Muscle of arm (tissue), 12 donors: ENCODE data around the gene MMGT1. TPM values are rescaled to one million over a fixed set of nuclear protein-coding genes. Genes with fewer than 3 reads are reported as not detected.
"Not testable (repeated sequence)": the region's sequence is repeated elsewhere in the genome, so short reads cannot be mapped to it uniquely, and the experiment has no call there.

Experiments used
- DNase-seq: peaks from one replicate; pipeline ENCODE4 v3.0.0-alpha.2; 2013
- polyA plus RNA-seq, 12 donors: library from polyadenylated mRNA; unstranded; fragments of 120-200 nt; gene quantifications; one replicate each; pipeline ENCODE4 v1.2.1, GENCODE V29; 2013; ENCODE audit not compliant: insufficient read length in 12 of 12

The MMGT1 gene
- polyA plus RNA-seq, 12 donors, result 18.3 to 23.6 (median 20.5) TPM; not detected in 1

DNA sequence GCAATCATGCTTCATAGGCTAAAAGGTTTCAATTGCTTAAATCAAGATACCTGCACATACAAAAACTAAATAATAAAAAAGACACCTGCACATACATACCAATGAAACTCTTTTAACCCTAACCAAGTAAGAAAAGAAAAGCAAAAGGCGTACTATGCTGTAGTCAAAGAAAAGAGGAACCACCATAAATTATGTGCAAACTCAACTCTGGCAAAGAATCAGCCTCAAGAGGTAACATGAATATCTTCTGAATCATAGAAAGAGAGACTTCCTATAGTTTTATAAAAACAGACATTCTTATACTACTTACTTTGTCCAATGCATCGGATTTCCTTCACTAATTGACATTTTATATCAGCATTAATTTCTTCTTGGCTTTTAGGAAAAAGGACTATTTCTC lies 29.3 kb downstream of the MMGT1 start:
- no peak for DNase-seq

DNA sequence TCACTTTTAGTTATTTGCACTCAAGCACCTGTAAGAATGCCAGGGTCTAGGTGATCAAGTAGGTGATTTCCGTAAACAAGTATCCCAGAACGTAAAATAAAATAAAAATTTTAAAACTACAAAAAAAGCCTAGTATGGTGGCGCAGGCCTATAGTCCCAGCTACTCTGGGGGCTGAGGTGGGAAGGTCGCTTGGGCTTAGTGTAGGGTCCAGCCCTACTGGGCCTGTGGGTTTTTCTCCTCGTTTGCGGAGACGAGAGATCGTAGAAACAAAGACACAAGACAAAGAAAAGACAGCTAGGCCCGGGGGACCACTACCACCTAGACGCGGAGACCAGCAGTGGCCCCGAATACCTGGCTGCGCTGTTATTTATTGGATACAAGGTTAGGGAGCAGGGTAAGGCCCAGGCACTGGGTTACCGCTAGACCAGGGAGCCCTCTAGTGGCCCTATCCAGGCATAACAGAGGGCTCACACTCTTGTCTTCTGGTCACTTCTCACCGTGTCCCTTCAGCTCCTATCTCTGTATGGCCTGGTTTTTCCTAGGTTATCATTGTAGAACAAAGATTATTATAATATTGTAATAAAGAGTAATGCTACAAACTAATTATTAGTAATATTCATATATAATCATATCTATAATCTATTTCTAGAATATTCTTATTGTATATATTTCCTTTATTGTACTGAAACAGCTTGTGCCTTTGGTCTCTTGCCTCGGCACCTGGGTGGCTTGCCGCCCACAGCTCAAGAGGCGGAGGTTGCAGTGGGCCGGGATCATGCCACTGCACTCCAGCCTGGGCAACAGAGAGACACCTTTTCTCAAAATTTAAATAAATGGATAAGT lies 41.9 kb downstream of the MMGT1 start:
- DNase-seq, result peak; percentile 20

DNA sequence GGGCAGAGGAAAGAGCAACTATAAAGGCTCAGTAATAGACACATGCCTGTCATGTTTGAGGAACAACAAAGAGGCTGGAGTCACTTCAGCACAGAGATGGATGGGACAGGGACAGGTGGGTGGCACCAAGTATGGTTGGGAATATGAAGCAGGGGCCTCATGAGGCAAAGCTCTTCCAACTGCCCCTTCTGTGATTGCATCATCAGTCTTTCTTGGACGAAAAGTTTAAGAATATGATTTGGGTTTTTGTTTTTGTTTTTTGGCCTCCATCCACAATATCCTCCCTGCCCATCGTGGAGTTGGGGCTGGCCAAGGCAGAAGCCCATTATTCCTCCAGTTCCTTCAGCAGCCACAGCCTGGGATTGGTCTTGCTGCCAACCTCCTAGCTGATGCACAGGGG lies 45.9 kb downstream of the MMGT1 start:
- no peak for DNase-seq

DNA sequence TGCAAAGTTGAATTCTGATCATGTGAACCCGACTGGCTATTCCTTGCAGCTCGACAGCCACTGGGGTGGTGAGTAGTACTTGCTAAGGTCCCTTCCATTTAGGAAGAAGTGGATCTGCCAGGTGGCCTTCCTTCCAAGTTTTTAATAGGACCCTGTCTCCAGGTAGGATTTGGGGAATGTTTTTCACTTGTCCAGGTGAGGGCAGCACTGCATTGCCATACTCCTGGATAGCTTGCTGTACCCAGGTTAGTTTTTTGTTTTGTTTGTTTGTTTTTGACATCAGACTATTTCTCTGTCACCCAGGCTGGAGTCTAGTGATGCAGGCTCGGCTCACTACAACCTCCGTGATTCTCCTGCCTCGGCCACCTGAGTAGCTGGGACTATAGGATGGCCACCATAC lies 50.4 kb downstream of the MMGT1 start:
- DNase-seq, result no peak

DNA sequence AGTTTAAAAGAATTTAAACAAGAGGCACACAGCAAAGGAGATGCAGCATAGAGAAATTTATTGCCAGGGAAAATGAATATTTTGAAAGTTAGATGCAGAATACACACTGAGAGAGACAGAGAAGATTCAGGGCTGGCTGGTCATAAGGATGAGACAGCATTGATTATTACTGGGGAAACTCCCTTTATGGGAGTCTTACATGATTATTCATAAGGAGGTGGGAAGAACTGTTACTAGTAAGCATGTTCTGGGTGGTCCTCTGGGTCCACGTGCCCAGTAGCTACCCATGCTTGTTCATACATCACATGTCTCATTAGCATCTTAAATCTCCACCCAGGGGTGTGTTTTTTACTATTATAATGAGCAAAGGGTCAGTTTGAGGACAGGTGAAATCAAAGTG lies 53.3 kb downstream of the MMGT1 start:
- not testable (repeated sequence) for DNase-seq

DNA sequence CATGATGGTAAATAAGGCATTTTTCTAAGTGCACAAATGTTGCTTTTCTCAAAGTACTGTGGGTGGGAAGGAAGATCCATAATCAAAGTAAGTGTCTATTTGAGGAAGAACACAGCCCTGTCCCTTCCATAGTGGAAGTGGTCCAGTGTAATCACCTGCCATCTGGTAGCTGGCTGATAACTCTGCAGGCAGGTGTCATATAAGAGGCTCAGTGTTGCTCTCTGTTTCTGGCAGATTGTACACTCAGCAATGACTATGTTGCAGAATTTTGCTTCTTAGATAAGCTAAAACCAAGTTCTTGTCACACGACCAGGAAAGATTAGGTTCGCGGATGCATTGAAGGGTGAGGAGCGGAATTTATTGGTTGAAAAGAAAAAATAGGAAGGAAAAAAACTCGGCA lies 59.4 kb downstream of the MMGT1 start:
- DNase-seq, result no peak

Other genes with a start within 250 kb of the MMGT1 start
- 1 to 10 TPM in 3 of 12 donors, under 1 TPM in 4, not detected in 5; 0.28 to 2.7 (median 0.45) TPM for gene CT45A3, start 205.8 kb downstream of the MMGT1 start, polyA plus RNA-seq
- 1 to 10 TPM in 1 of 12 donors, under 1 TPM in 1, not detected in 10; 0.44 to 1.8 TPM for gene CT45A5, start 188.5 kb downstream of the MMGT1 start, polyA plus RNA-seq
- gene CT45A6, start 171.2 kb downstream of the MMGT1 start, polyA plus RNA-seq, result under 1 TPM in 2 of 12 donors, not detected in 10; 0.27 to 0.40 TPM
- gene CT45A2, start 154.0 kb downstream of the MMGT1 start, polyA plus RNA-seq, result not detected
- 1 to 10 TPM in 1 of 12 donors, under 1 TPM in 1, not detected in 10; 0.75 to 1.7 TPM for gene CT45A7, start 136.7 kb downstream of the MMGT1 start, polyA plus RNA-seq
- not detected for gene CT45A8, start 119.5 kb downstream of the MMGT1 start, polyA plus RNA-seq
- gene CT45A9, start 102.2 kb downstream of the MMGT1 start, polyA plus RNA-seq, result not detected
- not detected for gene CT45A10, start 80.5 kb downstream of the MMGT1 start, polyA plus RNA-seq
- gene SAGE1, start 80.3 kb downstream of the MMGT1 start, polyA plus RNA-seq, result not detected
- gene SLC9A6, start 11.4 kb upstream of the MMGT1 start, polyA plus RNA-seq, result 10 to 100 TPM in 3 of 12 donors, 1 to 10 TPM in 8, not detected in 1; 8.3 to 11.9 (median 9.6) TPM
- 1,000 to 10,000 TPM in 9 of 12 donors, 100 to 1,000 TPM in 2, not detected in 1; 444 to 2,334 (median 1,756) TPM for gene FHL1, start 173.5 kb upstream of the MMGT1 start, polyA plus RNA-seq